Measurements from ENCODE around the gene C8G.

The C8G gene

GRCh38 chr9:136944519-136945332 lies at the start of gene C8G, which contains the start of gene FBXW5:
Gene C8G (plus strand): TSS chr9:136945243. CDS start chr9:136945321, 78 bp downstream.
Gene FBXW5 (minus strand): TSS chr9:136944738. CDS start chr9:136944083, 655 bp downstream.
- DNase-seq (ENCODE audit: low spot score) = peak; percentile 95

DNA sequence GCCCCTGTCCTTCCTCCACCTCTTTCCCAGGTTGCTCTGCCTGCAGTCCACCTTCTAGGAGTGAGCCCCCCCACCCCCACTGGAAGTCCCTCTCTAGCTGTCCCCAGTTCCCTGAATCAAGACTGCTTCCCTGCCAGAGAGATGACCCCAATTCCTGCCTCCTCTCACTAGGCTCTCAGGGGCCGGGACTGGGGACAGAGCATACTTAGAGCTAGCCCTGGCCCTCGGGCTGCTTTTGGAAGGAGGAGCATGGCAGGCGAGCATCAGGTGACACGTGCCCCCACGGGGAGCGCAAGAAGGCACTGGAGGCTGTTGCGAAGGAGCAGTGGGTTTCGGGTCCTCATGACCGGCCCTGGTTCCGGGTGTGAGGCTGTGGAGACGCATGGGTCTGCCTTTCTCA lies 49.0 kb upstream of the C8G start:
- DNase-seq (ENCODE audit: low spot score) = no peak

GRCh38 chr9:136898483-136899100 lies 46.5 kb upstream of the C8G start:
- DNase-seq (ENCODE audit: low spot score) = no peak

DNA sequence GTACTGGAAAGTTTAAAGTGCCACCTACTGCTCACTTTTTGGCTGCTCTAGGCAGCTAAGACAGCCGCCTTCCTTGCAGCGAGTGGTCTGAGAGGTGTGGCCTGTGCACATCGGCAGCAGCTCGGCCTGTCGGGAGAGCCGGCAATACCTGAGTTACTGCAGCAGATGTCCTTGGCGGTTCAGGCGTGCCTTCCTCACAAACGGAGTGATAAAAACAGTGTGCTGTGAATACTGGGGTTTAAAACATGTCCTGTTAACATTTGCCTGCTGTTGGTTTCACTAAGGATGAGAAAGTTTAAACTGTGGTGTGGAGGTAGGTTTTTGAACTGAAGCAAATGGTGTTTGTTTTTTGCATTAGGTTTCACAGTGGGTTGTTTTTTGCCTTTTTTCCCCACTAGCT lies 45.8 kb upstream of the C8G start:
- no peak for DNase-seq (ENCODE audit: low spot score)

- no peak for DNase-seq (ENCODE audit: low spot score)
These were observed 44.5 kb upstream of the C8G start for GRCh38 chr9:136900556-136900955.

DNA sequence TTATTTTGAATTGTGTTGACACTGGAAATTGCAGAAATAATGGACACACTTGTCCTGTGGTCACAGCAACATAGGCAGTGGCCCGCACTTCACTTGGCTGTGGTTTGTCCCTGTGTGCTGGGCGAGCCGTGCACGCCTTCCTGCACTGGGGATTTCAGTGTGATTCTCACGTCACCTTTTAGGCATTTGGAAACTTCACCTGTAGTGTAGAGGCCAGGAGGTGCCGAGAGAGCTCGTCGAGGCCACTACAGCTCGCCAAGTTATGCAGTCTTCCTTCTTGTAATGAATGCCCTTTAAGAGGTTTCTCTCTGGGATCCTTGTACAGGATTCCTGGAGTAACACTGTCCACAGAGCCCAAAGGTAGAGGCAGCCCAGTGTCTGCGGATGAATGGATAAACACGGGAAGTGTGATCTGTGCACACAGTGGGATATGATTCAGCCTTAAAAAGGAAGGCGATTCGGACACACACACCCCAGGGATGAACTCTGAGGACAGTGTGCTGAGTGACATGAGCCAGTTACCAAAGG lies 44.0 kb upstream of the C8G start:
- peak; percentile 81 for DNase-seq (ENCODE audit: low spot score)

DNA sequence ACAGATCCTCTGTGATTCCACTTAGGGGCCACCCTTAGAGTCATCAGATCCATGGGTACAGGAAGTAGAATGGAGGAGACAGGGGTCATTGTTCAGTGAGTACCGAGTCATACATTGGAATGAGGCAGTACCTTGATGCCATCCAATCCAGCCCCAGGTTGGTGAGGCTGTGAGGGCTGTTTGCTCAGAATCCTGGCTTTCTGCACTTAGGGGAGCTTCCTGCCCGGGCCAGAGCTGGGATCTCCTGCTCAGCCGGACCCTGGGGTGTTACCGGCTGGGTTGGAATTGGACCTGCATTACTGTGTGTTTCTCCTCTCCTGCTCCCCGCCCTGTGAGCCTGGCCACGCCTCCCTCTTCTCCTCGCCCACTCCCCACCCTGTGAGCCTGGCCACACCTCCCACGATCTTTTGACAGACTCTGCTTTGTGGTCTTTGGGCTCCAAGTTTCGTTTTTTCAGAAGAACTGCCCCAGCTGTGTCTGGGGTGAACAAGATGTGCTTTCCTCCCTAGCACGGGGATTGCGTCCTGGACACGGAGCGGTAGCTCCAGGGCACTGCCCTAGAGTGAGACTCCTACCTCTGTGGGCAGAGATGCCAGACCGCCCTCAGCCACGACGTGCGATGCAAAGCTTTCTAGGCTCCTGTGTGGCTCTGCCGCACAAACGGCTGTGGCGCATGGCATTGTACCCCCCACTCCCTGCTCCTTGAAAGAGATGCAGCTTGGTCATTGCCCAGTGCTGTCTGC lies 43.4 kb upstream of the C8G start:
- DNase-seq (ENCODE audit: low spot score) = peak; percentile 97

DNA sequence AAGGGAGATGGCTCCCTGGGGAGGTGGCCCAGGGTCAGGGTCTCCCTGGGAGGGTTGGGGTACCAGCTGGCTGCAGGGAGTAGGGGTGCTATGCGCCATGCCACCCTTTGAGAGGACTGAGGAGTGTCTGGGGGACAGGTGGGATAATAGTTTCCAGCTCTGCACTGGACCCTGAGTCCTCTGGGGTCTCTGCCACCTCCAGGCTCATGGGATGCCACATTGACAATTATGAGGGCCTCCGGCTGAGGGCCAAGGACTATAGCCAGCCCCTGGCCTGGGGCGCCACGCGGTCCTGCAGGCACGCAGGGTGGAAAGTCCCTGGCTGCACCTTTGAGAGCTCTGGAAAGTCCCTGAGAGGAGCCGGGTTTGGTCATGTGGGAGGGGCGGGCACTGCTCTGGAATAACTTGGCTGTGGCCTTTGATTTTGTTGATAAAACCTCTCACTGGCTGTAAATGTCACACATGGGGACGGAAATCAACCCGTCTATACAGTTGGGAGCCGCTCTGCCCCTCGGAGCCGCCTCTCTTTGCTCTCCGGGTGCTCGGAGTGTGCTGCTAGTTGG lies 42.7 kb upstream of the C8G start:
- DNase-seq (ENCODE audit: low spot score) = peak; percentile 95

DNA sequence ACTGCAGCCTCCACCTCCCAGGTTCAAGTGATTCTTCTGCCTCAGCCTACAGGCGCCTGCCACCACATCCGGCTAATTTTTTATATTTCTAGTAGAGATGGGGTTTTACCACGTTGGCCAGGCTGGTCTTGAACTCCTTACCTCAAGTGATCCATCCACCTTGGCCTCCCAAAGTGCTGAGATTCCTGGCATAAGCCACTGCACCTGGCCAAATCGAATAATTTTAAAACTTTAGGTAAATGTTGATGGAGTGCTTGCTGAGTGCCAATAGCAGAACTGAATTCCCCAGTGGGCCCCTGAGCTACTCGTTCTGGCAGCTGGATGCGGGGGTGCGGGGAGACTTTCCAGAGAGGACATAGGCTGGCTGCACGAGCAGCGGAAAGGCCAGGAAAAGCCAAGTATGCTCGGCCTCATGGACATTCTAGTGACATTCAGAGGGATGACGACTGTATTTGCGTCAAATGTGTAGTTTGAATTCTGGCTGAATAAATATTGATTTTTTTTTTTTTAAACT lies 41.9 kb upstream of the C8G start:
- DNase-seq (ENCODE audit: low spot score) = no peak

DNA sequence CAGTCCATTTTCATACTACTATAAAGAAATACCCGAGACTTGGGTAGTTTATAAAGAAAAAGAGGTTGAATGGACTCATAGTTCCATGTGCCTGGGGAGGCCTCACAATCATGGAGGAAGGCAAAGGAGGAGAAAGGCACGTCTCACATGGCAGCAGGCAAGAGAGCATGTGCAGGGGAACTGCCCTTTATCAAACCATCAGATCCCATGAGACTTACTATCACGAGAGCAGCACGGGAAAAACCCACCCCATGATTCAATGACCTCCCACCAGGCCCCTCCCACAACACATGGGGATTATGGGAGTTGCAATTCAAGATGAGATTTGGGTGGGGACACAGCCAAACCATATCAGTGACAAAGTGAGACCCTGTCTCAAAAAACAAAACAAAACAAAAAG lies 38.8 kb upstream of the C8G start:
- DNase-seq (ENCODE audit: low spot score) = no peak

GRCh38 chr9:136907011-136907914 lies 37.8 kb upstream of the C8G start:
- no peak for DNase-seq (ENCODE audit: low spot score)

GRCh38 chr9:136910197-136910900 lies 34.7 kb upstream of the C8G start:
- DNase-seq (ENCODE audit: low spot score) = no peak

DNA sequence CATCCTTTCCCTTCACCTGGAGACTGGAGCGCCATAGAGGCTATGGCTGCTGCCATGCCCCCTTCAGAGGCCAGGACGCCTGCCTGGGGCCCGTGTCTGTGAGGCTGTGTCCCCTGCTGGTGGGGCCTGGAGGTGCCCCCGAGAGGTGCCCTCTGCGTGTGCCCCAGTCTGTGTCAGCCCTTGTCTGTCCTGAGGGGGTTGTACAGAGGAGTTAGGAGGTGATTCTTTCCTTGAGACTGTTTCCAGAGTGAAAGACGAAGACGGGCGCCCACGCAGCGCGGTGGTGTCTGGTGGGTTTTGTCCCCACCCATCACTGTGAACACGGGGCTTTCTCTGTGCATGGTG lies 34.2 kb upstream of the C8G start:
- no peak for DNase-seq (ENCODE audit: low spot score)

- no peak for DNase-seq (ENCODE audit: low spot score)
These were observed 31.2 kb upstream of the C8G start for GRCh38 chr9:136913701-136914438.

DNA sequence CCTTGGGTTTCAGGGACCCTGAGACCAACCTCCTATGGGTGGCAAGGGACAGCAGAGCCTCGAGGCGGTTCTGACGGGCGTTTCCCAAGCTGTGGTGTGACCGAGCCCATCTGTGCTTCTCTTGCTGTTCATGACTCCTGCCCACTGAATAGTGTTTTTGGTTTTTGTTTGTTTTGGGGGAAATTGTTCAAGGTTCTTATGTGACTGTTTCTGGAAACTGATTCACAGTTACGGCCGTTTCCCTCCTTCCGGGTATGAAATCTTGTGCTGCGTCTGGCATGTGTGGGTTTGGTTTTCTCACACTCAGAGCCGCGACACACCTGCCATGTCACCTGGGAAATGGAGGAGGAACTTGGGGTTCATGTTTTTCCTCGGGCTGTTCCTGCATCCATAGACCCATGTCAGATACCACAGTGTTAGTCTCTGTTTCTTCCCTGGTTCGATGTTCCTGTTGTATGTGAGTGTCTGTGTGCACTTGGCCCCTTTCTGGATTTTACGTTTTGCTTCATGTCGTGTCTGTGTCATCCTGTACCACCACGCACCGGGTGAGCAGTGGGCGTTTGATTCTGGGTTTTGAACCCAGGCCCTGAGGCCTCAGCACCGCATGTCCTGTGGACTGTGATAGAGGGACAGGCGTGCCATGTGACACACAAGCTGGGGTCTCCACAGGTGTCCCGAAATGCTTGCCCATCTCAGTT lies 29.3 kb upstream of the C8G start:
- no peak for DNase-seq (ENCODE audit: low spot score)

GRCh38 chr9:136916330-136917184 lies 28.5 kb upstream of the C8G start:
- DNase-seq (ENCODE audit: low spot score) = no peak

DNA sequence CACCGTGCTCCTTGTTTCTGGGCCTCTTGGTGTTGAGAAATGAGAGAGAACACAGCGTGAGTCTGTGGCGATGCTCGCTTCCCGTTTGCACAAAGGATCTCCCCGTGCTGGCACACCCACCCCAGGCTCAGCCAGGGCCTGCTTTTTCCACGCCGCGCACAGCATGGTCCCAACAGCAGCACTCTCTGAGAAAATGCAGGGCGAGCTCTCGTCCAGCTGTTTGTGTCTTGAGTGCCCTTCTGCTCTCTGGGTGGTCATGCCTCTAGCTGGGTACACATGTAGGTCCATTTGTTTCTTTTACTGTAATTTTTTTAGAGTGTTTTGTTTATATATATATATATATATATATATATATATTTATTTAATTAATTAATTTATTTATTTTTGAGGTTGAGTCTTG lies 27.1 kb upstream of the C8G start:
- no peak for DNase-seq (ENCODE audit: low spot score)

DNA sequence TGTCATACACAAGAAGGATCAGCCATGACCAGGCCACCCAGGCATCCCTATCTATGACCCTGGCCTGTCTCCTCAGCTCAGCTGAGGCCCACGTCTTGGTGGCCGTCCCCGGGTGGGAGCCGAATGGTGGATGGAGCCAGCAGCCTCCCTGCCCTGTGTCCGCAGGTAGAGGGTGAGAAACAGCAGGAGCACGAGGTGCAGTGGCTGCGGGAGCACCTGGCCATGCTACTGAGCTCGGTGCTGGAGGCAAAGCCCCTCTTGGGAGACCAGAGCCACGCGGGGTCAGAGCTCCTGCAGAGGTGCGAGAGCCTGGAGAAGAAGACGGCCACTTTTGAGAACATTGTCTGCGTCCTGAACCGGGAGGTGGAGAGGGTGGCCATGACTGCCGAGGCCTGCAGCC lies 25.0 kb upstream of the C8G start:
- DNase-seq (ENCODE audit: low spot score) = no peak

Measured in kidney tubule cell (primary cell).